ENCODE results near the gene RTN3.

Gene RTN3

DNA sequence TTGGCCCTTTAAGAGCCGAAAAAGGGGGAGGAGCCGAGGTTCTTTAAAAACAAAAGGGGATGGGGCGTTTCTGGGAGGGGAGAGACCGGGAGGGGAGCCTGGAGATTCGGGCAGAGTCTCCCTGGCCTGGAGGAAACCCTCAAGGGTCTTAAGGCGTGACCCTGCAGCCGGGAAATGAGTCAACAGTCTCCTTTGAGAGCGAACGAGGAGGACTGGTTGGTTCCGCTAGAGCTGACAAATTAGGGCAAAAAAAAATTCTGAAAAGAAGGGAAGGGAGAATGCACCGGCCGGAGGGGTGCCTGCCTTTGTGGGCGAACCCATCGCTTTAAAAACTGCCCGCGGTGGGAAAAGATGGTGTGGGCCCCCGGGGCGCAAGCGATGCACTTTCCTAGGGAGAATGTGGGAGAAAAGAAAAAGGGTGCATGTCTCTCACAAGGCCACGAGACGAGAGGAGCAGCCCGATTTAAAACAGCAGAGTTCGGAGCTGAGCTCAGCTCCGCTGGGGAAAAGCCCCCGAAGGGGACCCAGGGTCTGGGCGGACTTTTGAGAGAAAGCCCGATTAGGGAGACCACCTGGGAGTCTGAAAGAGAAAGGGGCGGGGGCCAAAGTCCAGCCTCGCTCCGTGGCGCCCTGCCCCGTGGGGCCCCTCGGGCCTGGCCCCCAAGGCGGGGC lies 86.4 kb downstream of the RTN3 start:
- Histone ChIP-seq H3F3A (ENCODE audit: insufficient read depth) (no peaks in the 10 kb centered on the region), H2AFZ (ENCODE audit: low read depth, low read length, severe bottlenecking) (peak overlapping the region; percentile 47), H3K9me3 (ENCODE audit: insufficient read depth, low read length) (no peaks in the 10 kb centered on the region), H3K4me3 (ENCODE audit: insufficient read depth, low read length, poor library complexity, severe bottlenecking) (peak overlapping the region; percentile 83), H3K4me2 (ENCODE audit: low read depth, low read length, poor library complexity, severe bottlenecking) (peak overlapping the region; percentile 90), H3K27me3 (ENCODE audit: low read length) (no peaks in the 10 kb centered on the region), H3K9ac (ENCODE audit: low read length) (peak overlapping the region; percentile 72), H3K36me3 (ENCODE audit: low read length) (no peaks in the 10 kb centered on the region), H3K9me2 (replicated peaks; ENCODE audit: insufficient read depth, low read length) (no peaks in the 10 kb centered on the region), H3K79me2 (ENCODE audit: insufficient read depth, low read length) (0 out of 2 replicates have a peak, but pooled peaks cover 15% of the 10 kb centered on the region), H3K27ac (ENCODE audit: low read depth, low read length) (peak overlapping the region; percentile 47), H4K20me1 (ENCODE audit: low read depth, low read length) (no peaks in the 10 kb centered on the region)
- TF ChIP-seq CTCF (IDR thresholded peaks at IDR 0.05; ENCODE audit: insufficient read depth, low read length, poor library complexity, severe bottlenecking) (no peak), EZH2phosphoT487 (conservative IDR thresholded peaks at IDR 0.05; ENCODE audit: low read length) (no peak)

DNA sequence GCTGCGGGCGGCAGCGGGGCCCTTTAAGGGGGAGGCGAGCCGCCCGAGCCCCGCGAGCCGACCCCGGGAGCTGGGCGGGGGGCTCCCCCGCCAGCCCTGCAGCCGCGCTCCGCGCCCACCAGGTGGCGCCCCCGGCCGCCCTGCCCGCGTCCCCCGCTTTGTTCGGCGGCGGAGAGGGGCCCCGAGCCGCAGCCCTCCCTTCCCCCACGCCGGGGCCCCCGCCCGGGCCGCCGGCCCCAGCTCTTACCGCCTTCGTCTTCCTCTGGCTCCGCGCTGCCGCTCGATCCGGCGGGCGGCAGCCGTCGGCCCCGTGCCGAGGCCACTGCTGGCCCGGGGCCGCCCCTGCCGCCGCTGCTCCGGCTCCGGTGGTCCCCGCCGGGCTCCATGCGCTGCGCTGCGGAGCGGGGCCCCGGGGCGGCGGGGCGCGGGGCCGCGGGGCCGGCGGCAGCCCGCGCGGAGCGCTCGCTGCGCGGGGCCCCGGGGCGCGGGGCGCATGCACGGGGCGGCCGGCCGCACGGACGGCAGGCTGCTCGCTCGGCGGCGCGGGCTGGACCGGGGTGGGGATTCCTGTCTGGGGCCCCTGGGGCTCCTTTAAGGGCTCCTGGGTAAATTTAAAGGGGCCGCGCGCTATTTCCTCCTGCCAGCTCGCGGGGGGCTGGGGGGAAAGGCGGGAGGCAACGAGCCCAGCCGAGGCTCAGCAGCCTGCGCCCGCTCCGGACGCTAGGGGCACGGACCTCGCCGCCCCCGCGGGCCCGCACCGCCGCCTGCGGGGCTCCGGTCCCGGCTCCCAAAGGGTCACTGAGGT lies 87.1 kb downstream of the RTN3 start, which contains the start of gene ZFTA:
ZFTA (minus strand) TSS at position 539 of the 805 bp plus-strand sequence; CDS start at position 386, 153 bp downstream.
- Histone ChIP-seq H2AFZ (ENCODE audit: low read depth, low read length, severe bottlenecking) (peak within 1 kb of the TSS; percentile 95), H3K27ac (ENCODE audit: low read depth, low read length) (peak within 1 kb of the TSS; percentile 47), H3K9ac (ENCODE audit: low read length) (peak within 1 kb of the TSS; percentile 72), H3F3A (ENCODE audit: insufficient read depth) (no peaks in the 10 kb centered on the region), H3K9me2 (replicated peaks; ENCODE audit: insufficient read depth, low read length) (no peaks in the 10 kb centered on the region), H3K27me3 (ENCODE audit: low read length) (no peaks in the 10 kb centered on the region), H4K20me1 (ENCODE audit: low read depth, low read length) (no peaks in the 10 kb centered on the region), H3K4me2 (ENCODE audit: low read depth, low read length, poor library complexity, severe bottlenecking) (peak within 1 kb of the TSS; percentile 90), H3K36me3 (ENCODE audit: low read length) (no peaks in the 10 kb centered on the region), H3K9me3 (ENCODE audit: insufficient read depth, low read length) (no peaks in the 10 kb centered on the region), H3K79me2 (ENCODE audit: insufficient read depth, low read length) (0 out of 2 replicates have a peak, but pooled peaks cover 15% of the 10 kb centered on the region), H3K4me3 (ENCODE audit: insufficient read depth, low read length, poor library complexity, severe bottlenecking) (peak within 1 kb of the TSS; percentile 83)
- TF ChIP-seq EZH2phosphoT487 (conservative IDR thresholded peaks at IDR 0.05; ENCODE audit: low read length): no peak
- no peak for TF ChIP-seq CTCF (IDR thresholded peaks at IDR 0.05; ENCODE audit: insufficient read depth, low read length, poor library complexity, severe bottlenecking)

DNA sequence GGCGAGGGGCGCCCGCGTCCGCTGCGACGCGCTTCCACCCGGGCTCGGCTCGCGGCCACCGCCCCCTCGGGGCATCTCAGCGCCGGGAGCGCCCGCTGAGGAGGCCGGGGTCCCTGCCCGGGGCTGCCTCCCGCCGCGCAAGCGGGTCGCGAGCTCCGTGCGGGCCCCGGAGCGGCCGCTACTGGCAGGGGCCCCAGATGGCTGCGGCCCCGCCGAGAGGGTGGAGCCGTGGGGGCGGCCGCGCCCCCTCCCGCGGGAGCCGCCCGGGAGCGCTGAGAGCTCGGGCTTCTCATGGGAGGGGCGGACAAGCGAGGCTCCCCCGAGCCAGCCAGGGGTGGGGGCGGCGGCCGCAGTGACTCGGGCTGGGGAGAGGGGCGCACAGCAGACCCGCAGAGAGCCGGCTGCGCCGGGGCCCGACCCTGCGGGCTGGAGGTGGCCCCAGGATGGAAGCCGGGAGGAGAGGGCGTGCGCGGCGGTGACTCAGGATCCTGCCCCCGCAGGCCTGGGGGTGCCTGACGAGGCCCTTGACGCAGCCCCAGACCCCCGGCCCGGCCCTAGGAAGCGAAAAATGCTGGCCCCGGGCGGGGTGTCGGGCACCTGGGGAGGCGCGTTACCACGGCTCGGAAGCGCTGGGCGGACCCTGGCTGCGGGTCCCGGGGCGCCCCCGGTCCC lies 87.9 kb downstream of the RTN3 start:
- no peaks in the 10 kb centered on the region for H3K27me3 ChIP-seq (ENCODE audit: low read length)
- no peaks in the 10 kb centered on the region for H3K9me2 ChIP-seq (replicated peaks; ENCODE audit: insufficient read depth, low read length)
- H3K27ac ChIP-seq (ENCODE audit: low read depth, low read length): no peak overlapping the region
- H2AFZ ChIP-seq (ENCODE audit: low read depth, low read length, severe bottlenecking): peak overlapping the region; percentile 95
- H4K20me1 ChIP-seq (ENCODE audit: low read depth, low read length): no peaks in the 10 kb centered on the region
- H3F3A ChIP-seq (ENCODE audit: insufficient read depth): no peaks in the 10 kb centered on the region
- no peaks in the 10 kb centered on the region for H3K36me3 ChIP-seq (ENCODE audit: low read length)
- TF ChIP-seq EZH2phosphoT487 (conservative IDR thresholded peaks at IDR 0.05; ENCODE audit: low read length): no peak
- TF ChIP-seq CTCF (IDR thresholded peaks at IDR 0.05; ENCODE audit: insufficient read depth, low read length, poor library complexity, severe bottlenecking): no peak
- H3K4me3 ChIP-seq (ENCODE audit: insufficient read depth, low read length, poor library complexity, severe bottlenecking): peak overlapping the region; percentile 73
- peak overlapping the region; percentile 72 for H3K9ac ChIP-seq (ENCODE audit: low read length)
- 0 out of 2 replicates have a peak, but pooled peaks cover 15% of the 10 kb centered on the region for H3K79me2 ChIP-seq (ENCODE audit: insufficient read depth, low read length)
- H3K4me2 ChIP-seq (ENCODE audit: low read depth, low read length, poor library complexity, severe bottlenecking): peak overlapping the region; percentile 67
- H3K9me3 ChIP-seq (ENCODE audit: insufficient read depth, low read length): no peaks in the 10 kb centered on the region

Measured in SU-DHL-6 (cell line).